B cell (primary cell): ENCODE results near the gene TBC1D4. TPM values are rescaled to one million over a fixed set of nuclear protein-coding genes. Genes with fewer than 3 reads are reported as not detected.

Experiments used
- ATAC-seq: fragments of 200-7000 bp; cut with Tn5 transposase; one replicate; pipeline ENCODE4 v1.10.0; 2021; ENCODE audit warnings: low read depth, mild to moderate bottlenecking, moderate number of reproducible peaks, moderate library complexity
- CTCF ChIA-PET: fragments of 350-600 bp; sonication (Branson Sonifier 250); formaldehyde crosslinking; loops from one replicate; lab custom pipeline; 2021; ENCODE audit warnings: antibody characterized with exemption, inconsistent platforms; lab: Charles Lee
- POLR2A ChIA-PET: fragments of 350-600 bp; sonication (Branson Sonifier 250); formaldehyde crosslinking; loops from one replicate; lab custom pipeline; 2021; ENCODE audit warnings: antibody characterized with exemption; lab: Charles Lee
- DNase-seq: peaks from one replicate; pipeline ENCODE4 v3.0.0; 2013
- H2AFZ ChIP-seq: 2 replicates; pipeline ENCODE4 v1.6.1; 2012; ENCODE audit warnings: mild to moderate bottlenecking, low read depth, low read length; ENCODE audit not compliant: insufficient read depth, poor library complexity, severe bottlenecking
- H3K27ac ChIP-seq, 2 donors: 1 replicate in 1 of 2; 2 replicates in 1 of 2; pipeline ENCODE4 v1.5.1; 2012 to 2013; ENCODE audit warnings: low read length in 2 of 2, mild to moderate bottlenecking in 2 of 2, moderate library complexity in 1 of 2
- H3K27me3 ChIP-seq, 4 experiments: fragments of 200-600 bp in 1 of 4; sonication (generic) in 1 of 4; replicated peaks in 1 of 4; 1 replicate in 2 of 4; 2 replicates in 2 of 4; pipeline versions ENCODE4 v1.6.1 to v1.7.0; 2013 to 2016; ENCODE audit warnings: low read length in 3 of 4, mild to moderate bottlenecking in 2 of 4, mixed read lengths in 1 of 4, moderate library complexity in 1 of 4; ENCODE audit not compliant: insufficient read depth in 4 of 4, control insufficient read depth in 3 of 4; ENCODE audit errors: control extremely low read depth in 1 of 4
- H3K36me3 ChIP-seq, 2 experiments: replicated peaks in 1 of 2; 1 replicate in 1 of 2; 2 replicates in 1 of 2; pipeline versions ENCODE4 v1.6.1 to v1.7.1; 2013; ENCODE audit warnings: low read length in 1 of 2; ENCODE audit not compliant: insufficient read depth in 2 of 2, control insufficient read depth in 1 of 2; ENCODE audit errors: control extremely low read depth in 1 of 2, extremely low read depth in 1 of 2
- H3K4me1 ChIP-seq, 2 donors: fragments of 200-600 bp in 1 of 2; sonication (generic) in 1 of 2; 1 replicate in 1 of 2; 2 replicates in 1 of 2; pipeline versions ENCODE4 v1.5.1 to v1.6.1; 2013 to 2017; ENCODE audit warnings: low read length in 2 of 2; ENCODE audit not compliant: control insufficient read depth in 2 of 2, insufficient read depth in 2 of 2
- H3K4me2 ChIP-seq: replicated peaks from 2 replicates; pipeline ENCODE3; 2012; ENCODE audit warnings: mild to moderate bottlenecking, low read depth, low read length; ENCODE audit not compliant: poor library complexity, severe bottlenecking
- H3K4me3 ChIP-seq, 5 experiments: fragments of 200-600 bp in 1 of 5; sonication (generic) in 1 of 5; 1 replicate in 3 of 5; 2 replicates in 2 of 5; pipeline versions ENCODE4 v1.5.1 to v1.7.0; 2011 to 2016; ENCODE audit warnings: low read length in 4 of 5, mild to moderate bottlenecking in 4 of 5, low read depth in 2 of 5, control low read depth in 1 of 5, moderate library complexity in 1 of 5; ENCODE audit not compliant: insufficient read depth in 1 of 5; ENCODE audit errors: control extremely low read depth in 1 of 5, extremely low read depth in 1 of 5
- H3K79me2 ChIP-seq: fragments of 200-600 bp; sonication (generic); one replicate; pipeline ENCODE4 v1.6.0; 2016; ENCODE audit warnings: low read length; ENCODE audit not compliant: control insufficient read depth, insufficient read depth
- H3K9ac ChIP-seq: fragments of 200-600 bp; sonication (generic); 2 replicates; pipeline ENCODE4 v1.6.1; 2017; ENCODE audit warnings: mild to moderate bottlenecking, low read length, moderate library complexity
- H3K9me3 ChIP-seq, 3 donors: one replicate each; pipeline versions ENCODE4 v1.6.1 to v1.7.1; 2013; ENCODE audit warnings: low read length in 2 of 3; ENCODE audit not compliant: control insufficient read depth in 2 of 3, insufficient read depth in 1 of 3; ENCODE audit errors: control extremely low read depth in 1 of 3
- H4K20me1 ChIP-seq: 2 replicates; pipeline ENCODE4 v1.6.0; 2012; ENCODE audit warnings: mild to moderate bottlenecking, low read length; ENCODE audit not compliant: insufficient read depth, control insufficient read depth, poor library complexity, severe bottlenecking
- H3K27ac Mint-ChIP-seq: one replicate; pipeline ENCODE4 v1.8.0; 2021; ENCODE audit warnings: mixed read lengths
- H3K27me3 Mint-ChIP-seq: one replicate; pipeline ENCODE4 v1.8.0; 2021; ENCODE audit warnings: mixed read lengths
- H3K4me1 Mint-ChIP-seq: one replicate; pipeline ENCODE4 v1.8.0; 2021; ENCODE audit warnings: mixed read lengths
- H3K4me3 Mint-ChIP-seq: one replicate; pipeline ENCODE4 v1.8.0; 2021; ENCODE audit warnings: mixed read lengths
- H3K9me3 Mint-ChIP-seq: one replicate; pipeline ENCODE4 v1.8.0; 2022; ENCODE audit warnings: mixed read lengths; ENCODE audit not compliant: insufficient read depth
- EZH2 ChIP-seq: IDR thresholded peaks from 2 replicates; pipeline ENCODE4 v1.6.1; 2012; ENCODE audit warnings: borderline replicate concordance, low read depth, mild to moderate bottlenecking, moderate library complexity, low read length; ENCODE audit not compliant: insufficient read depth, poor library complexity, severe bottlenecking
- WGBS: methylation state at CpG from one replicate; pipeline ENCODE4 v1.1.5; 2013; ENCODE audit warnings: missing lambda C conversion rate; ENCODE audit not compliant: insufficient coverage; 5-methylcytosine and 5-hydroxymethylcytosine counted together
- intact Hi-C: fragments of 100-400 bp; cut with micrococcal nuclease; formaldehyde crosslinking; loops from one replicate; pipeline ENCODE4 v1.10.0; 2022
- polyA plus RNA-seq: library from polyadenylated mRNA; depleted of rRNA; stranded (reverse); fragments of >200 nt; gene quantifications from 2 replicates; pipeline ENCODE4 v1.2.3, GENCODE V29; 2012
- total RNA-seq, 2 donors: library from RNA; stranded (reverse); fragments of 120-200 nt in 1 of 2; gene quantifications; 1 replicate in 1 of 2; 2 replicates in 1 of 2; pipeline versions ENCODE4 v1.2.3 to v1.2.4, GENCODE V29; 2013 to 2022
- TF ChIP-seq, protein P1 (sequence below): fragments of 200-600 bp; IDR thresholded peaks from one replicate; pipeline ENCODE4 v1.8.0; 2022; ENCODE audit warnings: antibody characterized with exemption, mild to moderate bottlenecking

Gene TBC1D4
- total and polyA plus RNA-seq, 2 donors (not counting 1 experiment from before 2014, with no cell fraction given): 1.6 to 3.5 TPM

DNA sequence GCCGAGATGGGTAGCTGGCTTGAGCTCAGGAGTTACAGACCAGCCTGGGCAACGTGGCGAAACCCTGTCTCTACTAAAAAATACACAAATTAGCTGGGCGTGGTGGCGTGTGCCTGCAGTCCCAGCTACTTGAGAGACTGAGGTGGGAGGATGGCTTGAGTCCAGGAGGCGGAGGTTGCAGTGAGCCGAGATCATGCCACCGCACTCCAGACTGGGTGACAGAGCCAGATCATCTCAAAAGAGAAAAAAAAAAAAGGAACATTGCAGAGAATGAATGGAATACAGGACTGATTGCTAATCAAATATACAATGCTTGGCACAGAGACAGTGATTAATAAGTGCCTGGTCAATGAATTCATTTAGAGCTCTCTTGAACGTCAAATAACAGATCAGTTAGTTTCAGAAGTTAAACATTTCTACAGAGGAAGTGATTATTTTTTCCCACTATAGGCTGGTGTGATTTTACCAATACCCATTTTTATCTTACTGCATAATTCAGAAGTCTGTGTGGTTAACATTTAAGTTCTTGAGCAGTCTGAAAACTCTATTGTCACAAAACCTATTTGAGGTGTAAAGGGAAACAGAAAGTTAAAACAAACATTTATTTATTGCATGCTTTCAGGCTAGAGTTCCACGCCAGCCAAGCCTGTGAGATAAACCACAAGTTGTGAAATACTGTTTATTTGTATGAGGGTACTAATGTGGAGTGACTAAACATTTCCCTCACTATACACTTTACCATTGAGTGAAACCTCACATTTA is 7.7 kb upstream of the TBC1D4 start:
- TF ChIP-seq EZH2: no peak
- TF ChIP-seq, protein P1, sequence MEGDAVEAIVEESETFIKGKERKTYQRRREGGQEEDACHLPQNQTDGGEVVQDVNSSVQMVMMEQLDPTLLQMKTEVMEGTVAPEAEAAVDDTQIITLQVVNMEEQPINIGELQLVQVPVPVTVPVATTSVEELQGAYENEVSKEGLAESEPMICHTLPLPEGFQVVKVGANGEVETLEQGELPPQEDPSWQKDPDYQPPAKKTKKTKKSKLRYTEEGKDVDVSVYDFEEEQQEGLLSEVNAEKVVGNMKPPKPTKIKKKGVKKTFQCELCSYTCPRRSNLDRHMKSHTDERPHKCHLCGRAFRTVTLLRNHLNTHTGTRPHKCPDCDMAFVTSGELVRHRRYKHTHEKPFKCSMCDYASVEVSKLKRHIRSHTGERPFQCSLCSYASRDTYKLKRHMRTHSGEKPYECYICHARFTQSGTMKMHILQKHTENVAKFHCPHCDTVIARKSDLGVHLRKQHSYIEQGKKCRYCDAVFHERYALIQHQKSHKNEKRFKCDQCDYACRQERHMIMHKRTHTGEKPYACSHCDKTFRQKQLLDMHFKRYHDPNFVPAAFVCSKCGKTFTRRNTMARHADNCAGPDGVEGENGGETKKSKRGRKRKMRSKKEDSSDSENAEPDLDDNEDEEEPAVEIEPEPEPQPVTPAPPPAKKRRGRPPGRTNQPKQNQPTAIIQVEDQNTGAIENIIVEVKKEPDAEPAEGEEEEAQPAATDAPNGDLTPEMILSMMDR: no peak
- no peaks in the 10 kb centered on the region for H3K4me1 Mint-ChIP-seq
- H4K20me1 ChIP-seq: no peaks in the 10 kb centered on the region
- POLR2A ChIA-PET: no interaction called here
- H3K4me1 ChIP-seq: no peaks in the 10 kb centered on the region
- ATAC-seq (no peak), DNase-seq (no peak)
- peaks cover 30% of the 10 kb centered on the region for H3K27me3 Mint-ChIP-seq
- 78% methylated on average over 5 of the region's 10 CpGs for WGBS
- intact Hi-C loops: no loop called here
- no peak overlapping the region for H2AFZ ChIP-seq
- H3K27ac Mint-ChIP-seq: no peak overlapping the region
- peaks cover 0 to 17% (median 13%) of the 10 kb centered on the region in 4 experiments for H3K27me3 ChIP-seq
- no peak overlapping the region for H3K9ac ChIP-seq
- H3K9me3 ChIP-seq: no peaks in the 10 kb centered on the region
- H3K4me3 Mint-ChIP-seq: no peak overlapping the region
- CTCF ChIA-PET: interaction anchor here (0.9 kb wide), 1 partner anchor 1551 kb away, joined by 3 read pairs; no protein-coding TSS in a partner anchor
- no peaks in the 10 kb centered on the region for H3K79me2 ChIP-seq
- no peak overlapping the region for H3K4me2 ChIP-seq
- no peak overlapping the region for H3K4me3 ChIP-seq
- no peaks in the 10 kb centered on the region for H3K36me3 ChIP-seq
- no peaks in the 10 kb centered on the region for H3K9me3 Mint-ChIP-seq
- H3K27ac ChIP-seq: no peak overlapping the region
